GM12875 (cell line): Measurements from ENCODE around the gene PLPPR5.

Source experiments
- H3K4me3 ChIP-seq: one replicate; pipeline ENCODE4 v1.5.1; 2011; ENCODE audit warnings: low read depth, low read length, control low read depth
- CTCF ChIP-seq: IDR thresholded peaks from 2 replicates; pipeline ENCODE4 v1.5.1; 2011; ENCODE audit warnings: low read depth, mild to moderate bottlenecking, control low read depth, inconsistent platforms, low read length, moderate library complexity, borderline replicate concordance; ENCODE audit not compliant: insufficient read depth

The PLPPR5 gene

DNA sequence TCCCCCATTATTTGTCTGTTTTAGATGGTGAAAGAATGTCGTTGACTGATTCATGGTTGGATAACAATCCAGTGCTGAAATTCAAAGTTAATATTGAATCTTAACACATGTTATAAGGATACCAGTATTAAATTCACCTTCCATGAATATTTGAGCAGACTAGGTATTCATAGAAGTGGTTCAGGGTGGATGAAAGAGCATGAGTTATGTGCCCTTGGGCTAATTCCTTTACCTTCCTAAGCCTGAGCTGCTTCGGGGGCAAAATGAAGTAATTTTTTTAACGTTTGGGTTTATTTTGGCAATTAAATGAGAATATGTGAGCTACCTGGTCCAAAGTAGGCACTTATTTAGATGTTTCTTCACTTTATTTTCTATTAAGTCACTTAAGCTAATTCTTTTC is 2.7 kb upstream of the PLPPR5 start:
- no peak for TF ChIP-seq CTCF

GRCh38 chr1:99005537-99005942 is 879 bp upstream of the PLPPR5 start:
- TF ChIP-seq CTCF, result no peak
- no peak overlapping the region for H3K4me3 ChIP-seq

More for the DNA sequence above, 2.7 kb upstream of the PLPPR5 start:
- no peak overlapping the region for H3K4me3 ChIP-seq

GRCh38 chr1:99004254-99004860 is 304 bp downstream of the PLPPR5 start:
- H3K4me3 ChIP-seq, result no peak overlapping the region
- no peak for TF ChIP-seq CTCF

- H3K4me3 ChIP-seq, result no peak overlapping the region
- TF ChIP-seq CTCF, result no peak
Observed at GRCh38 chr1:99003581-99004253, 944 bp downstream of the PLPPR5 start.

- H3K4me3 ChIP-seq, result no peak overlapping the region
- no peak for TF ChIP-seq CTCF
Observed at GRCh38 chr1:98992844-98993243, 11.8 kb downstream of the PLPPR5 start.

DNA sequence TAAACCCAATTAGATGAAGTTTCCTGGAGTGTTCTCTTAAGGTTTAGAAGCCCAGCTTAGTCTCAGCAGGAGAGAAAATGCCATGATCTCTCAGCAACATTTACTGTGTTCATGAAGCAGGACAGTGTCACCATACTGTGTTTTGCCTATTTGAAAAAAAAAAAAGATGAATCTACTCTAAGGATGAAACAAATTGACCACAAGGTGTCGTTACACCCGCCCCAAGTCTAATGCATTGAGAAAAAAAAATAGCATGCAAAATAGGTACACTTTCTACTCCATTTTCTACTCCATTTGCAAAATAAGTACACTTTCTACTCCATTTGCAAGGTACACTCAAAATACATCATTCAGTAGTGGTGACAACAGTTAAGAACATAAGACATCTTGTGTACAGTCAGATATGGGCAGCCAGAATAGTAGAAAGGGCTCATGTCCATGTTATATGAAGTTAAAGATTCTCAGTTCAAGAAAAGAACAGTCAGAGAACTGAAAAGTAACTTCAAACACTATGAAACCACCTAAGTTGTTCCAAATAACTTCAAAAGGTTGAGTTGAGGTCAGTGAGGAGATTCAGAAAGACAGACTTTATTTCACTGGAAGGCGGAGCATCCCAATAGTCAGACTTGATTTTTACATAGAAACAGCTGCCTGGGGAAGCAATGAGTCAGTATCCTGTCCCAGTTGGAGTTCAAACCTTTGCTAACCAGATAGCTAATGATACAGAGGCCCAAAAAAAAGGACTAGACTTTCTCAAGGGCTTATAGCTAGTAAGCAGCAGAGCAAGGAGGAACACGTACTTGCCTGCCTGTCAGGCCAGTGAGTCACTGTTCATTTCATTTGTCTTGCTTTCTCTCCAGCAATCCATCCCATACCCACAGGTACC is 13.3 kb downstream of the PLPPR5 start:
- no peak overlapping the region for H3K4me3 ChIP-seq
- TF ChIP-seq CTCF, result no peak
